OCI-LY7 (cell line): Measurements from ENCODE around the gene TPH2. TPM values are rescaled to one million over a fixed set of nuclear protein-coding genes. Genes with fewer than 3 reads are reported as not detected.

Source experiments
- BruUV-seq: library from RNA; stranded (reverse); fragments of 400-500 nt; replicated peaks from 2 replicates; lab custom pipeline; 2021; lab: Mats Ljungman, UMichigan
- CTCF ChIA-PET: fragments of 300-600 bp; sonication (Branson Sonifier 250); formaldehyde crosslinking; loops from one replicate; lab custom pipeline; 2022; ENCODE audit warnings: antibody characterized with exemption; ENCODE audit not compliant: unreplicated experiment; lab: Charles Lee
- POLR2A ChIA-PET: fragments of 300-600 bp; sonication (Branson Sonifier 250); formaldehyde crosslinking; loops from one replicate; lab custom pipeline; 2022; ENCODE audit warnings: antibody characterized with exemption; lab: Charles Lee
- DNase-seq: peaks from one replicate; pipeline ENCODE4 v3.0.0-alpha.2; 2015; ENCODE audit warnings: low spot score
- H2AFZ ChIP-seq: fragments of 200-600 bp; sonication (generic), shearing (Covaris generic); 2 replicates; pipeline ENCODE4 v1.6.1; 2014; ENCODE audit warnings: mild to moderate bottlenecking, antibody characterized with exemption, low read length, moderate library complexity
- H3K27ac ChIP-seq: fragments of 200-600 bp; sonication (generic); 2 replicates; pipeline ENCODE4 v1.5.1; 2014; ENCODE audit warnings: mixed run types, low read depth, mild to moderate bottlenecking, moderate library complexity, low read length, inconsistent platforms; ENCODE audit not compliant: poor library complexity, severe bottlenecking
- H3K36me3 ChIP-seq: fragments of 200-600 bp; sonication (generic); 2 replicates; pipeline ENCODE4 v1.6.1; 2014; ENCODE audit warnings: mild to moderate bottlenecking, antibody characterized with exemption, low read length, moderate library complexity, mixed read lengths; ENCODE audit not compliant: insufficient read depth
- H3K4me1 ChIP-seq: fragments of 200-600 bp; sonication (generic); 2 replicates; pipeline ENCODE4 v1.5.1; 2014; ENCODE audit warnings: mild to moderate bottlenecking, low read length; ENCODE audit not compliant: insufficient read depth, poor library complexity, severe bottlenecking
- H3K4me2 ChIP-seq: fragments of 200-600 bp; sonication (generic); 2 replicates; pipeline ENCODE4 v1.6.1; 2014; ENCODE audit warnings: mild to moderate bottlenecking, low read length
- H3K4me3 ChIP-seq: fragments of 200-600 bp; sonication (generic); 2 replicates; pipeline ENCODE4 v1.5.1; 2014; ENCODE audit warnings: mild to moderate bottlenecking, low read depth, low read length; ENCODE audit not compliant: poor library complexity, severe bottlenecking
- H3K79me2 ChIP-seq: fragments of 200-600 bp; sonication (generic); 2 replicates; pipeline ENCODE4 v1.6.1; 2016; ENCODE audit warnings: low read depth, mild to moderate bottlenecking, low read length, moderate library complexity, mixed read lengths; ENCODE audit not compliant: insufficient read depth
- H3K9me2 ChIP-seq: fragments of 200-600 bp; sonication (generic); 2 replicates; pipeline ENCODE4 v1.6.1; 2016; ENCODE audit warnings: mild to moderate bottlenecking, low read length, mixed read lengths; ENCODE audit not compliant: insufficient read depth
- H3K9me3 ChIP-seq: fragments of 200-600 bp; sonication (generic); 2 replicates; pipeline ENCODE4 v1.6.1; 2014; ENCODE audit warnings: mild to moderate bottlenecking, mixed run types, low read length, mixed read lengths
- H4K20me1 ChIP-seq: fragments of 200-600 bp; sonication (generic); 2 replicates; pipeline ENCODE4 v1.6.1; 2014; ENCODE audit warnings: mild to moderate bottlenecking, antibody characterized with exemption, low read length, moderate library complexity, mixed read lengths; ENCODE audit not compliant: insufficient read depth
- CTCF ChIP-seq: fragments of 200-600 bp; sonication (generic); conservative IDR thresholded peaks from 2 replicates; pipeline ENCODE4 v1.5.1; 2014; ENCODE audit warnings: mild to moderate bottlenecking, antibody characterized with exemption, low read length, moderate library complexity, mixed read lengths
- EZH2phosphoT487 ChIP-seq: fragments of 200-600 bp; sonication (generic); IDR thresholded peaks from 2 replicates; pipeline ENCODE4 v1.6.1; 2018; ENCODE audit warnings: low read depth, borderline replicate concordance, mild to moderate bottlenecking, mixed run types, antibody characterized with exemption, low read length, moderate library complexity, mixed read lengths
- intact Hi-C: fragments of 100-400 bp; cut with micrococcal nuclease; formaldehyde crosslinking; loops from one replicate; pipeline ENCODE4 v1.10.0; 2022; ENCODE audit not compliant: unreplicated experiment
- total RNA-seq, 2 experiments: library from RNA; depleted of rRNA in 1 of 2; stranded (reverse); fragments of >200 nt in 1 of 2; shearing (Covaris generic) in 1 of 2; gene quantifications; 2 replicates each; pipeline ENCODE4 v1.2.3, GENCODE V29; 2014 to 2022

Gene TPH2
- total RNA-seq, 2 experiments from 2014 or later: not detected

DNA sequence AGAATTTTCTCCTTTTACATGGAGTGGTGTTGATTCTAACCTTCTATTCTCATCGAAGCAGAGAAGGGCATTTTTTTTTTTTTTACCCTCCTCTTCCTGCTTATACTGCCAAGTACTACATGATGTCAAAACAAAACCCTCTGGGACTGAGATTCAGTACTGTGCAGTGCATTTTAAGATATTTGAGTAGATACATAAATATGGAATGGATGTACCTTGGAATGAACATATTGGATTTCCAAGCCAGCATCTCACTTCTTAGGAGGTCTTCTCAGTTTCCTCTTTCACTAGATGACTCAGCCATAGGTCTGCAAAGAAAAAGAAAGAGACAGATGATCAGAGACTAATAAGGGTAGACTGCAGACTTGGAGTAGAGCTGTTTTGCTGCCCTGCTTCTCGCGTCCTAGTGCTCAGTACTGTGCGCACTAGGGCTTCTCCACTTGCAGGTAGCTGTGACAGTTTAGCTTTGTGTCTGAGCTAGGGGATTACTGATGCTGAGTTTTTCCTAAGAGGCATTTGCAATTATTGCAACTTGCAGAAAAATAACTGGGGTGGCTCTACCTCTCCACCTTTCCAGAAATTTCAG is 20.4 kb downstream of the TPH2 start:
- CTCF ChIA-PET: no interaction called here
- POLR2A ChIA-PET: interaction anchor here (0.6 to 1.5 kb wide), 3 partner anchors 19 to 201 kb away, joined by 3 to 4 read pairs (median 3); no protein-coding TSS in a partner anchor
- BruUV-seq: no TSS peak

DNA sequence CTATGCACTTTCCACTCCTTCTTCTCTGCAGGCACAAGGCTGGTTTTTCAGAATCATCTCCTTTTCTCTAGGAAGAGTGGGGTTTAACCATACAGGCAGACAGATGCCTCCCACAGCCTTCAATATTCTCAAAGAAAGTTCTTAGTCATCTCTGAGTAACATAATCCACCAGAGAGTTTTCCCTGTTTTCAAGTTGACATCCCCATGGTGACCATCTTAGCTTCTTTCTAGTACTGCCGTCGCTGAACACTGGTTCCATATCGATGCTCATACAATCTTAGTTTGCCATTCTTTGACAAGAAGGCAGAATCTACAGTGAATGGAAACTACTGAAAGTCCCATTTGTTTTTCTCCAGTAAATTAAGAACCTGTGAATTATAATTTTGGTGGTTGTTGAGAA is 28.6 kb downstream of the TPH2 start:
- no peak overlapping the region for H3K27ac ChIP-seq
- no peaks in the 10 kb centered on the region for H3K9me2 ChIP-seq
- no peaks in the 10 kb centered on the region for H4K20me1 ChIP-seq
- POLR2A ChIA-PET: interaction anchor here (0.7 kb wide), 1 partner anchor 100 kb away, joined by 3 read pairs; no protein-coding TSS in a partner anchor
- H3K9me3 ChIP-seq: no peaks in the 10 kb centered on the region
- H3K4me1 ChIP-seq: no peaks in the 10 kb centered on the region
- no peak for DNase-seq
- CTCF ChIA-PET: no interaction called here
- no TSS peak for BruUV-seq
- no peak overlapping the region for H2AFZ ChIP-seq
- H3K4me3 ChIP-seq: no peak overlapping the region
- intact Hi-C loops: no loop called here
- H3K4me2 ChIP-seq: no peak overlapping the region
- TF ChIP-seq EZH2phosphoT487 (no peak), CTCF (no peak)
- H3K36me3 ChIP-seq: no peaks in the 10 kb centered on the region
- H3K79me2 ChIP-seq: no peaks in the 10 kb centered on the region

More for the DNA sequence above, 20.4 kb downstream of the TPH2 start:
- H4K20me1 ChIP-seq: no peaks in the 10 kb centered on the region
- intact Hi-C loops: no loop called here
- no peaks in the 10 kb centered on the region for H3K9me3 ChIP-seq
- no peaks in the 10 kb centered on the region for H3K36me3 ChIP-seq
- TF ChIP-seq EZH2phosphoT487 (no peak), CTCF (no peak)
- H2AFZ ChIP-seq: no peak overlapping the region
- H3K4me1 ChIP-seq: no peaks in the 10 kb centered on the region
- H3K4me2 ChIP-seq: no peak overlapping the region
- no peak for DNase-seq
- no peak overlapping the region for H3K4me3 ChIP-seq
- no peak overlapping the region for H3K27ac ChIP-seq
- no peaks in the 10 kb centered on the region for H3K79me2 ChIP-seq
- H3K9me2 ChIP-seq: no peaks in the 10 kb centered on the region

- ChIA-PET POLR2A (no interaction called here), CTCF (no interaction called here)
- Histone ChIP-seq H3K4me1 (no peaks in the 10 kb centered on the region), H2AFZ (no peak overlapping the region), H3K79me2 (no peaks in the 10 kb centered on the region), H3K4me3 (no peak overlapping the region), H3K9me3 (no peaks in the 10 kb centered on the region), H4K20me1 (no peaks in the 10 kb centered on the region), H3K4me2 (no peak overlapping the region), H3K27ac (no peak overlapping the region), H3K9me2 (no peaks in the 10 kb centered on the region), H3K36me3 (no peaks in the 10 kb centered on the region)
- no TSS peak for BruUV-seq
- DNase-seq: no peak
- TF ChIP-seq EZH2phosphoT487 (no peak), CTCF (no peak)
- intact Hi-C loops: no loop called here
Observed at GRCh38 chr12:71969330-71969729, 30.7 kb downstream of the TPH2 start.
